Measurements from ENCODE around the gene SETD6.

Gene SETD6

DNA sequence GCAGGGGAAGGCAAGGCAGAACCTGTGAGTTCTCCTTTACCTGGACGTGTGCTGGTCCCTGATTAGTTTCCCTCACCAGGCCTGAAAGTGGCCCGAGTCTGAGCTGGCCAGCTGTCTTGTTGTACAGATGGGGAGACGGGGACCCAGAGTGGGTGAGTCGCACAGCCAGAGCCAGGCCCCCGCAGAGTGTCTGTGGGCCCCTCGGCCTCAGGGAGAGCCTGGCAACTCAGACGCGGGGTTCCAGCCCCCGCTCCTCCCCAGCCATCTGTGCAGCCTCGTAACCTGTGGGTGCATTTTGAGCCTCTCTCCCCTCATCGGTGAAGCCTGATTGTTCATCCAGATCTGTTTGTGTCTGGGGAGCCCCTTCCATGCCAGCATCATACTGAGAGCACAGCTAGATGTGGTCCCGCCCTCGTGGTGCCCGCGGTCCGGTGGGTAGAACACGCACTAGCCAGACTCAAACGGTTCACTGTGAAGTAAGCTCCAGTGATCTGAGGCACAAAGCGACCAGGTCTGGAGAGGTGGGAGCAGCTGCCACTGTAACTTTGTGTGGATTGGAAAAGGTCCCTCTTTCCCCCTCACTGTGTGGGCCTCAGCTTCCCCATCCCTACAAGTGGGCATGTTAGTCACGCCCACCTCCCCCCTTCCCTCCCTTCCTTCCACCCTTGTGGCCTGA is 21.4 kb upstream of the SETD6 start:
- no peak for DNase-seq (ENCODE audit: low read depth in 4 of 4, low spot score in 1 of 4)

- peak in 2 of 4 experiments; percentile 35 to 60 for DNase-seq (ENCODE audit: low read depth in 4 of 4, low spot score in 1 of 4)
Measured at GRCh38 chr16:58494981-58495520, 20.3 kb upstream of the SETD6 start.

DNA sequence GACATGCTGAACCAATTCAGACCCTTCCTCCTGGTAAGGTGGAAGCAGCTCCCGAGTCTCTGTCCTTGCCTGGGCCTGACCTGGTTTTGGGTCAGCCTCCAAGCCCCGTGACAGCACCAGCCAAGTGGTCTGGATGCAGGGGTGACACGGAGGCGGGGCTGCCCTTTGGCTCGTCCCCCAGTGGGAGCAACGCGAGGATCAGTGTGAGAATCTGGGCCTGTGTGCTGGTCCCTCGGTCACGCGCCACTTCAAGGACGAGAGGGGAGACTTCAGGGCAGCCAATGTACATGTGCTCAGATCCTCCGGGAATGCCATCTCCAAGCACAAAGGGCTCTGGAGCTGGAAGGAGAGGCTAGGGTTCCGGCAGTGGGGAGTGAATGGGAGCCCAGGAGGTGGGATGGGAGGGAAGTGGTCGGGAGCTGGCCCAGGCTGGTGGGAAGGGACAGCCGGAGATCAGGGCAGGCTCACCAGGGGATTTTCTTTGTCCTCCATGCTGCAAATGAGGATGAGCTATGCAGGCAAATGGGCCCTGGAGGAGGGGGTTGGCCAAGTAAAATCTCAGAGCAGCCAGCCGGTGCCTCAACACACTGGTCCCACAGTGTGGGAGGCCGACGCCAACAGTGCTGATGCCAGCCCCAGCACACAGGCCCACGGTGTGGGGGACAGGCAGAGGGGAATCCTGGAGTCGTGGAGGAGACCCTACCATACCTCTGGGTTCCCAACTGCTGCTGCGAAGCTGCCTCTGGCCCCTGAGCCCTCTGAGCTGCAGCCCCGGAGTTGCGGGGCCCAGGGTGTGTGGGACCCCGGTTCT is 19.6 kb upstream of the SETD6 start:
- no peak for DNase-seq (ENCODE audit: low read depth in 4 of 4, low spot score in 1 of 4)

DNA sequence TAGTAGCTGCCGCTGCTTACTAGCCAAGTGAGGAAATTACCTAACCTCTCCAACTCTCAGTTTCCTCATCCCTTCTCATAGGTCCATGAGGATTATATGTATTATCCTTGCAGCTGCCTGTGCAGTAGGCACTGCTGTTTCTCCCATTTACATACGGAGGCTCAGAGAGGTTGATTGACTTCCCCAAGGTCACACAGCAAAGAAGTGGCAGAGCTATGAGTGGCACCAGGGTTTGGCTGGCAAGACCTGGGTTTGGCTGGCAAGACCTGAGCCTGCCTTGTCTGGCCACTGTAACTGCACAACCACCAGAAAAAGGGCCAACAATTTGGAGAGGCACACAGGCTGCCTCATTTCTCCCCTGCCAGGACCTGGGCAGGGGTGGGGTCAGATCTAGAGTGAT is 17.8 kb upstream of the SETD6 start:
- no peak for DNase-seq (ENCODE audit: low read depth in 4 of 4, low spot score in 1 of 4)

DNA sequence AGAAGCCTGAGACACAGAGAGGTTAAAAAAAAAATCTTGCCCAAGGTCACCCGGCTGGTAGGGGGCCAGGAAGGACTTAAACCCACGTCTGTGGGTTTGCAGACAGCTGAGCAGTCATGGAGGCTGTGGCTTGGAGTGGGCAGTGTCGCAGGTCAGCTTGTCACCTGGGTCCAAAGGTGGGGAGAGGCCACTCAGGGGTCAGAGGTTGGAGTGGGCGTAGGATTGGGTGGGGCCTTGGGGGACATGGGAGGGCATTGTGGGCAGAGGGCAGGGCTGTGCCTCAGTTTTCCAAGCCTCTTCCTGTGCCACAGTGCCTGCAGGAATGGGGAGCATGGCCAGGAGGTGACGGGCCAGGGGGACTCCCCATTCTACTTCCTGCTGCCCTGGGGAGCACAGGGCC is 17.4 kb upstream of the SETD6 start:
- no peak for DNase-seq (ENCODE audit: low read depth in 4 of 4, low spot score in 1 of 4)

DNA sequence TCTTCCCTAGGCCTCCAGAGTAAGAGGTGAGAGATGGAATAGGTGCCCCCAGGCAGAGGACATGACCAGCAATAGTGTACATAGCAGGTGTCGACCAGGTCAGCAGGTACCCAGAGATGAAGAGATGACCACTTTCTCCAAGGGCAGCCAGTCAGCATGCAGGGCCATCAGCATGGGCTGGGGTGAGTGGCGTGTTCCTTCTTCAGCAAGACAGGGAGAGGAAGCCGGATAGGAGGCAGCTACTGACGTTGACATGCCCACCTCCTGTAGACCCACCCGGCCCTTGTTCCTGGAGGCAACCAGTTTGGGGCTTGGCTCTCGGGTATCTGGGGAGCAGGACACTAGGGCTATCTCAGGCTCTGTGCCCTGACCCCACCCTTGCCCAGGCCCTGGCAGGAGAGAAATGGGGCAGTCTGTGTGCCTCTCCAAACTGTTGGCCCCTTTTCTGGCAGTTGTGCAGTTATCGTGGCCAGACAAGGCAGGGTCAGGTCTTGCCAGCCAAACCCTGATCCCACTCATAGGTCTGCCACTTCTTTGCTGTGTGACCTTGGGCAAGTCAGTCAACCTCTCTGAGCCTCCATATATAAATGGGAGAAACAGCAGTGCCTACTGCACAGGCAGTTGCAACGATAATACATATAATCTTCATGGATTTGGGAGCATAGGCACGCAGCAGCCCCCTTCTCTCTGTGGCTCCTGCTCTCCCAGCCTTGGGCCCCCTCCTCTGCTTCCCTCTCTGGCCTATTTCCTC is 16.8 kb upstream of the SETD6 start:
- no peak for DNase-seq (ENCODE audit: low read depth in 4 of 4, low spot score in 1 of 4)

DNA sequence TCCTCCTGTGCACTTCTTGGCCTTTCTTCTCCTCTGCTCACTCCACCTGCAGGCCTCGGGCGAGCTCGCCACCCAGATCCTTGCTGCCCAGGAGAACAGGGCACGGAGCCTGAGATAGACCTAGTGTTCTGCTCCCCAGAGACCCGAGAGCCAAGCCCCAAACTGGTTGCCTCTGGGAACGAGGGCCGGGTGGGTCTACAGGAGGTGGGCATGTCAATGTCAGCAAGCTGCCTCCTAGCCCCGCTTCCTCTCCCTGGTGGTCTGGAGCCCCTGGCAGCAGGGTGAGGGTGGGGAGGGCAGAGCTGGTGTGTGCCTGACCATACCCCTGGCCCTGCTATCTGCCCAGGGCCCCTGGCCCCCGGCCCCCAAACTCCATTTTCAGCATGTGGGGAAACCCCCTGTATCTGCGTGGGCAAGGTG is 16.2 kb upstream of the SETD6 start:
- no peak for DNase-seq (ENCODE audit: low read depth in 4 of 4, low spot score in 1 of 4)

DNA sequence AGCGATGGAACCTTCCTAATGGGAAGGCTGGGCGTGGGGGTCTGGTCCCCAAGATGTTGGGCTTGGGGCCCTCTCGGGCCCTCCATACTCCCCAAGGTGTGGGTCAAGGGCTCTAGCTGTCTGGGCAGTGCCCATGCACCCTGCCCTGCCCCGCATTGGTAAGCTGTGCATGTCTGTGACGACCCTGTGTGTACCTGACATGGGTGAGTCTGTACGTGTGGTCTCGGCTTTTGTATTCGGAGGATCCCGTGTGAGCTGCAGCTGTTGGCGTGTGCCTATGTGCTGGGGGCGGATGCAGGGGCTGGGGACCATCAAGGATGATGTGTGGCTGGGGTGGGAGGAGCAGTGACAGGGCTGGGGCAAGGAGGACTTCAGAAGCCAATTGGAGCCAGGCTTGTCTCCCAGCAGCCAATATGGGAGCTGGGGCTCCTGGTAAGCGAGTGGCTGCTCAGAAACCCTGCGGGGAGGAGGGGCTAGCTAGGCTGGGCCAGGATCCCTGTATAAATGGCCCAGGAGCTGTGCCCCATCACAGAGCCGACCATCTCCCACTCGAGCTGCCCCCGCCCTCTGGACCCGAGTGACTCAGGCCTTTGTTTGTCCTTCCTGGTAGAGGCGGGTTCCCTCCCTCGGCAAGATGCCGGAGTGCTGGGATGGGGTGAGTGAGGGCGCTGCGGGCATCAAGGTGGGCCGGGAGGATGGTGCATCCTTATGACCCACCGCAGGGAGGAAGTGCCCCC is 15.5 kb upstream of the SETD6 start, which contains the start of gene NDRG4:
NDRG4 (plus strand) TSS at position 529 of the 737 bp plus-strand sequence; CDS start at position 635, 106 bp downstream.
- no peak for DNase-seq (ENCODE audit: low read depth in 4 of 4, low spot score in 1 of 4)

DNA sequence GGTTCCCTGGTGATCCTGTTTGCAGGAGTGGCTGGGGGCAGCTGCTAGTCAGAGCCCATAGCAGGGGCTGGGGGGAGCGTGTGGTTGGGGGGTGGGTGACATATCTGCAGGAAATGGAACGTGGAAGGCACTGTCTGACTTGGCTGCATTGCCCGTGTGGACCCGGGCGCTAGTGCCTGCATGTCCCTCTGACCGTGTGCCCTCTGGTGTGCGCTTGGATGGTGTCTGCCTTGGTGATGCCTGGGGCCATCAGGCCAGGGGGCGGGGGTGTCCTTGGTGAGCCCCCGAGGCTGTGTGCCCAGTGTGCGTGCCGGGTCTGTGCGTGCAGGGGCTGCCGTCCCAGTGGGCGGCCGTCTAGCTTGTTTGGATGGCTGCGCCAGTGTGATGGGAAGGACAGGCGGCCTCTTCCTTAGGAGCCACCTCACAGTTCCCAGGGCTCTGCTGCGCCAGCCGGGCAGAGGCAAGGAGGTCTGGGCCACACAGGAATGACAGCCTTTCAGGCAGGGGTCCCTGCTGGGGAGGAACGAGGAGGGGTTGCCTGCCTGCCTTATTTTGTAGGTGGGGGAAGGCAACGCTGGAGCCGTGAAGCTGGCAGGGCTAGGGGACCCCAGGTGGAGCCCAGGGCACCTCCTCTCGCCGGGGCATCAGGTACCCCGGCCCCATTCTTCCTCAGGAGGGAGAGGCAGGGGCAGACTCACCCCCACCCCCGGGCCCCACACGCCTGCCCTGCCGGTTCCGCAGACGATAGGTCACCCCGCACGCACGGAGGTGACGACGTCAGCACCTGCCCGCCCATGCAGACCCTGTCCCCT is 14.7 kb upstream of the SETD6 start:
- DNase-seq (ENCODE audit: low read depth in 4 of 4, low spot score in 1 of 4): no peak

GRCh38 chr16:58501242-58502131 is 13.8 kb upstream of the SETD6 start:
- DNase-seq (ENCODE audit: low read depth in 4 of 4, low spot score in 1 of 4): peak in 1 of 4 experiments; percentile 42

DNA sequence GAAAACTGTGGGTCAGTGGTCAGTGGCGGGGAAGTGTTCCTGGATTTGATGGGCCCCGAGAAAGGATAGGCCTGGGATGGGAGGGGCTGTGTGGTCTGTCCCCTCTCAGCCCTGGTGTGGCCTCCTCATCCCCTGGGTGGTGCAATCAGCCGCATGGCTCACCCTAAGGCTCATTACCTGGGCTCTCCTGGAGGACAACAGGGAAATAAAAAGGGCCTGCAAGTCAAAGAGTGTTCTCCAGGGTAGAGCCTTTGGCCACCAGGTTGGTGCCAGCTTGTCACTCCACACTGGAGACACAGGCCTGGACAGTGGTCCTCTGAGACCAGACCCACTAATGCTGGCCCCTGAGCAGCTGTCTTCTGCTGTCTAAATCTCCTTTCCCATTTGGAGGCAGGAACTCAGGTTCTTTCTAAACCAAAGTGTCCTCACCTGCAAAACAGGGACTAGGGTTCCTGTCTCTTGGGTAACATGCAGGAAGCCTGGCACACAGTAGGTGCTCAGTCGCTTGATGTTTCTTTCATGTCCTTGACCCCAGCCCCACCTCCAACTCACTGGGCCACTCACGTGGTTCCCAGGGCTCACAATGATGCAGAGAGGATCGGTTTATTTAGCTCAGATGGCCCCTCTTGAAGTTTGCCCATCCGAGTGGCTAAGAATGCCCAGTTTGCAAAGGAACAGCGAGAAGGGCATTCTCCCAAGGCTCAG is 12.9 kb upstream of the SETD6 start:
- no peak for DNase-seq (ENCODE audit: low read depth in 4 of 4, low spot score in 1 of 4)

GRCh38 chr16:58503166-58503862 is 12.0 kb upstream of the SETD6 start:
- no peak for DNase-seq (ENCODE audit: low read depth in 4 of 4, low spot score in 1 of 4)

DNA sequence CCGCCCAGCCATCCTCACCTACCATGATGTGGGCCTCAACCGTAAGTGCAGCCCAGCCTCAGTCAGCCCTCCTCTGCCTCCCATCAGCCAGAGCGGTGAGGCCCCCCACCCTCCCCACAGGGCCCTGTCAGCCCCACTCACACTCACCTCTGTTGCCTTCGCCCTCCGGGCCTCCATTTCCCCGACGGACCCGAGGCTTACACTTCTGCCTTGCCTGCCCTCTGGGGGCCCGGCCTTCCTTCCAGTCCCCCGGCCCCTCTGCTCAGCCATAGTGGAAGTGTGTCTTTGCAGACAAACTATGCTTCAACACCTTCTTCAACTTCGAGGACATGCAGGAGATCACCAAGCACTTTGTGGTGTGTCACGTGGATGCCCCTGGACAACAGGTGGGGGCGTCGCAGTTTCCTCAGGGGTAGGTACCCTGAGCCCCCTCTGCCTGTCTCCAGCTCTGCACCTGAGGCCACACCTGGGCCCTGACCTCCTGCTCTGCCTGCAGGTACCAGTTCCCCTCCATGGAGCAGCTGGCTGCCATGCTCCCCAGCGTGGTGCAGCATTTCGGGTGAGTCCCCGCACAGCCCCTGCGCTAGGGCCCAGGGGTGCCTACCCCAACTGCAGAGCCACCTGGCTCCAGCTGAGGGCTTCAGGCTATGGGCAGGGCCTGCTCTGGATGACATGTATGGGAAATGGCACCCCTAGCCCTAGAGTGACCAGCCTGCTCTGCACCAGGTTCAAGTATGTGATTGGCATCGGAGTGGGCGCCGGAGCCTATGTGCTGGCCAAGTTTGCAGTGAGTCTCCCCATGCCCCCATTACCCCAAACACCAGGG is 11.2 kb upstream of the SETD6 start:
- DNase-seq (ENCODE audit: low read depth in 4 of 4, low spot score in 1 of 4): no peak

- DNase-seq (ENCODE audit: low read depth in 4 of 4, low spot score in 1 of 4): no peak
Measured at GRCh38 chr16:58506241-58507194, 8.8 kb upstream of the SETD6 start.

DNA sequence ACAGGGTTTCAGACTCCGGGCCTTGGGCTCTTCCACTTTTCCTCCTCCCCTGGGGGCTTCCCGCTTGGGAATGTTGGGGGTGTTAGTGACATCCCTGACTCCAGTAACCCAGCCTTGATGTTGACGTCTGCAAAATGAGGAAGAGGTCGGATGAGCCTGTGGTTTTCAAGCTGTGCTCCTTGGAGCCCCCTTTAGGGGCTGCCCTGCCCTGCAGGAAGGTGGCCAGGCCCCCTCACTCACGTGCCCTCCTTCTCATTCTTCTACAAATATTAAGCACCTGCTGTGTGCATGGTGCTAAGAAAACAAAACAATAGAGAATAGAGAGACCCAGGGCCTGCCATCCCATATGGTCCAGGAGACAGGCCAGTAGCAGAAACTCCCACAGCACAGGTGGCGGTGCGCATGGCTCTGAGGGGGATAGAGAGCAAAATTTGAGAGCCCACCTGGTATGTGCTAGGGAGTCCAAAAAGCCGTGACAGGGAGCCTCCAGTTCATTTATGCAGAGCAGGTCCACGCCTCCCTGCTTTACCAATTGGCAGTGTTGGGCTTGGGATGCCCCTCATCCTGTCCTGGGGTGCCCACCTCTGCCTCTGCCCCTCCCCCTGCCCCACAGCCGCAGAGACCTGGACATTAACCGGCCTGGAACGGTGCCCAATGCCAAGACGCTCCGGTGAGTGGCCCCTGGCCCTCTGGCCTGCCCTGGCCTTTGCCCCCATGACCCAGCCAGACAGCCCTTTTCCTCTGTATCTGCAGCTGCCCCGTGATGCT is 7.9 kb upstream of the SETD6 start:
- DNase-seq (ENCODE audit: low read depth in 4 of 4, low spot score in 1 of 4): no peak

All from stimulated activated CD4-positive, alpha-beta T cell treated with anti-CD3 and anti-CD28 coated beads, Interleukin-1b, Interleukin-23, amount 100 ng/mL, for 24 hours (primary cell).